Measurements from ENCODE around the gene EFNA3. TPM values are rescaled to one million over a fixed set of nuclear protein-coding genes. Genes with fewer than 3 reads are reported as not detected.
A peak's percentile ranks its signal among the peaks of the same experiment; 100 is the strongest.

The EFNA3 gene, protein sequence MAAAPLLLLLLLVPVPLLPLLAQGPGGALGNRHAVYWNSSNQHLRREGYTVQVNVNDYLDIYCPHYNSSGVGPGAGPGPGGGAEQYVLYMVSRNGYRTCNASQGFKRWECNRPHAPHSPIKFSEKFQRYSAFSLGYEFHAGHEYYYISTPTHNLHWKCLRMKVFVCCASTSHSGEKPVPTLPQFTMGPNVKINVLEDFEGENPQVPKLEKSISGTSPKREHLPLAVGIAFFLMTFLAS
- total RNA-seq, result 0.43 TPM

DNA sequence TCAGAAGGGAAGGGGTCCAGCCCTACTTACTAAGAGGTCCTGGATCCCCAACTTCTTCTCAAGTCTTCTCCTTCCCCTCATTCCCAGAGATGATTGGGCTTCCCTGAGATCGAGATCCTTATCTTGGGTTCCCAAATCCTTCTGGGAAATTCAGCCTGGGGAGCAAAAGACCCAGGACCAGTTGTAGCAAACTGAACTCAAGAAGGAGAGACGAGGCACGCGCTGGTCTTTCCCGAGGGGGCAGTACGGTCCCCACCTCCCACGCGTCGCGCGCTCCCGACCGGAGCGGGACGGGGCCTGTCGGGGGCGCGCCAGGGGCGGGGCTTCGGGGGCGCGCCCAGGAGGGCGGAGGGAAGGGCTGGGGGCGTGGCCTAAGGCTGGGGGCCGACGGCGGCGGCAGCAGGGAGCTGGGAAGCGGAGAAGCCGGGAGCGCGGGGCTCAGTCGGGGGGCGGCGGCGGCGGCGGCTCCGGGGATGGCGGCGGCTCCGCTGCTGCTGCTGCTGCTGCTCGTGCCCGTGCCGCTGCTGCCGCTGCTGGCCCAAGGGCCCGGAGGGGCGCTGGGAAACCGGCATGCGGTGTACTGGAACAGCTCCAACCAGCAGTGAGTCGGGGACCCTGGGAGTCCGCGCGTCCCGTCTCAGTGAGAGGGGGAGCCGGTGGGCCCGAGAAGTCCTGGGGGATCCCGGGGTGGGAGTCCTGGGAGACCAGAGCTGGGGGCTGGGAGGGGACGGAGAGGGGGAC, at the start of gene EFNA3:
EFNA3 (plus strand) TSS at position 369 of the 741 bp plus-strand sequence; CDS start at position 474, 105 bp downstream.
- peak; percentile 86 for ATAC-seq

DNA sequence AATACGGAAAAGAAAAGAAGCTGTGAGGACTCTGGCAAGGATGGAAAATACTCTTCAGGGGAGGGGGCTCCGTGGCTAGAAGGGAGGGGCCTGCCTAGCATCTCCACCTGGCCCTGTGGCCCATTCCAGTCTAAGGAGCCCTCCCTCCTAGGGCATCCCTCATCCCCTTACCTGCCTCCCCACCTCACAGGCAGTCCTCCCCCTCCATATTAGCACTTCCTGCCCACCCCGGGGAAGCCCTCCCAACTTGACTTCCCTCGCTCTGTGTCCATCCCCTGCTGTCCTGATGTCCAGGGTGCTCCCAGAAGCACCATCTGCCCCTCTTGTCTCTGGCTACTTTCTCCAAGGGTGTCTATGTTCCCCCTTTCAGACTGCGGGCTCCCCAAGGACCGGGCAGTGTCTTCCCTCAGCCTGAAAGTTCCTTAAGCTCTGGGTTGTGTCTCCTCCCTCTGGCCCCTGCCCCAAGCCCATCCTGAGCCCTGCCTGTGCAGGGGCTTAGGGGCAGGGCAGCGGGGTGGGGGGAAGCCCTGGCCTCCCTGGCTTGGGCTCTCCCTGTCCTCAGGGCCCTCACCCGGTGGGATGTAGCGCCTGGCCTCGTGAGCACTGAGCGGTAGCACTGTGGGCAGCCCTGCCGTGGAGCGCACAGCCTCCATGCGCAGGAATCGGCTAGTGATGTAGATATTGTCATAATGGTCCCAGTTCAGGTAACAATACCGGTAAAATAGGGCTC, 49.0 kb upstream of the EFNA3 start:
- no peak for DNase-seq (ENCODE audit: low spot score)
- ATAC-seq, result no peak

More for the DNA sequence above, at the start of gene EFNA3:
- peak; percentile 80 for DNase-seq (ENCODE audit: low spot score)

GRCh38 chr1:155030243-155030795, 48.3 kb upstream of the EFNA3 start:
- no peak for DNase-seq (ENCODE audit: low spot score)
- no peak for ATAC-seq

DNA sequence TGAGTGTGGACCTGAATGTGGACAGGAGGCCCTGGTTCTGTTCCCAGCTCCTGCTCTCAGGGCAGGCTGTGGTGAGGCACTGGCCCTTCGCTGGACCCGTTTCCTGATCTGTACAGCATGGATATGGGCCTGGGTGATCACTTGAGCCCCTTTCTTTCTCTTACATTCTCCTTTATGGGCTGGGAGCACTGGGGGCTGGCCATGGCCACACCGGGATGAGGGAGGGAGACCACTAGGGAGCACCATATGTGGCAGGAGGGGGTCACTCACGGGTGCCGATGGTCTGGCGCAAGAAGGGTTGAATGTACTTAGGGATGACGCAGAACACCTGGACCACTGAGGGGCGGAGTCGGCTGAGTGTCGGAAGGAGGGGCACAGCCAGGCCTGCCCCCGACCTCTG, 47.7 kb upstream of the EFNA3 start:
- no peak for ATAC-seq
- DNase-seq (ENCODE audit: low spot score), result no peak

GRCh38 chr1:155032886-155033285, 45.8 kb upstream of the EFNA3 start:
- no peak for DNase-seq (ENCODE audit: low spot score)
- no peak for ATAC-seq

- no peak for ATAC-seq
- DNase-seq (ENCODE audit: low spot score), result no peak
Measured at GRCh38 chr1:155033524-155033923, 45.1 kb upstream of the EFNA3 start, which contains the start of the genes DCST1 and DCST2. TSS of gene DCST1 (plus strand) at chr1:155033824. CDS start at chr1:155034037, 213 bp downstream. TSS of gene DCST2 (minus strand) at chr1:155033781. CDS start at chr1:155033701, 80 bp downstream.

DNA sequence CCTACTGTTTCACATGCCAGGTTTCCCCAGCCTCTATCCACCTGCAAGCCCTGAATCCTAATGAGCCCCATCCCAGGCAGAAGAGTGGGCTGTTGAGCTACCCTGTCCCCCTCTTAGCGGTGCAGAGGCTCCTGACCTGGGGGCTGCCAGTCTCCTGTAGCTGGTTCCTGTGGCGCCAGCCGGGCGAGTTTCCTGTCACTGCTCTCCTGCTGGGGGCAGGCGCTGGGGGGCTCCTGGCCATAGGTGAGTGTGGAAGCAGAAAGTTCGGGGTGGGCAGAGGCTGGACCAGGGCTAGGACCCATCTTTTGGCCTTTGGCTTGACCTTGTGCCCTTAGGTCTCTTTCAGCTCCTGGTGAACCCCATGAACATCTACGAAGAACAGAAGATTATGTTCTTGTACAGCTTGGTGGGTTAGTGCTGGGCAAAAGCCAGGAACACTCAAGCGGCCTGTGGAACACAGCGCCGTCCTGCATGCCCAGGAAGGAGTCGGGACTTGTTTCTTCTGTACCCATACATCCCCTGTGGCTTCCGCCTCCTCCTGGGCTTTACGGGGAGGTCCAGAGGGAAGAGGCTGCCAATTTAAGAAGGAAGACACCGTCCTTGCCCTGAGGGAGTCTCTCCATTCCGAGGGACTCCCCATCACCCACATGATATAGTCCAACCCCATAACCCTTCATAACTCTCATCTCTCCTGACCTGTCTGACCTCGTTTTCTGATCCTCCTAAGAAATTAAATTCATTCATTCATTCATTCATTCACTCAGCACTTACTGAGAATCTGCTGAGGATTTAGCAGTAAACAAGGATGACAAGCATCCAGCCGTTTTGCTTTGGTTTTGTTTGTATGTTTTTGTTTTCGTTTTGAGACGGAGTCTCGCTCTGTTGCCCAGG, 44.1 kb upstream of the EFNA3 start:
- no peak for DNase-seq (ENCODE audit: low spot score)
- no peak for ATAC-seq

GRCh38 chr1:155035936-155036335, 42.7 kb upstream of the EFNA3 start:
- DNase-seq (ENCODE audit: low spot score) (no peak), ATAC-seq (no peak)

DNA sequence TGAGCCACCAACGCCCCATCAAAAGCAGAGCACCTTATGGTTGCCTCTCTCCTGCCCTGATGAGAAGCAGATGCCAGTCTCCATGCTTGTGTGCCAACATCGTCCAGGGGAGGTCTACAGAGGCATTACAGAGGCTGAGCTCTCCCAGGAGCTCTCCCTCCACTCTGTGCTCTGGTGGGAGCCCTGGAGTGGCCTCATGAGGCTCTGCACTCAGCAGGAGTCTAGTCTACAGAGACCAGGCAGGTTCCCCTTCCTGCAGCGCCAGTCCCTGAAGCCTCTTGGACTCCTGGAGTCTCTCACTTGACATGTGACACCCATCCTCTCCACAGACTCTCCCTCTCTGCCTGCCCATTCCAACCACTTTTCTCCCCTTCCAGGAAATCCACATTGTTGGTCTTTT, 41.6 kb upstream of the EFNA3 start:
- no peak for DNase-seq (ENCODE audit: low spot score)
- ATAC-seq, result no peak

GRCh38 chr1:155037851-155038441, 40.7 kb upstream of the EFNA3 start:
- DNase-seq (ENCODE audit: low spot score) (no peak), ATAC-seq (peak; percentile 15)

GRCh38 chr1:155038602-155039307, 39.9 kb upstream of the EFNA3 start:
- peak; percentile 68 for ATAC-seq
- no peak for DNase-seq (ENCODE audit: low spot score)

DNA sequence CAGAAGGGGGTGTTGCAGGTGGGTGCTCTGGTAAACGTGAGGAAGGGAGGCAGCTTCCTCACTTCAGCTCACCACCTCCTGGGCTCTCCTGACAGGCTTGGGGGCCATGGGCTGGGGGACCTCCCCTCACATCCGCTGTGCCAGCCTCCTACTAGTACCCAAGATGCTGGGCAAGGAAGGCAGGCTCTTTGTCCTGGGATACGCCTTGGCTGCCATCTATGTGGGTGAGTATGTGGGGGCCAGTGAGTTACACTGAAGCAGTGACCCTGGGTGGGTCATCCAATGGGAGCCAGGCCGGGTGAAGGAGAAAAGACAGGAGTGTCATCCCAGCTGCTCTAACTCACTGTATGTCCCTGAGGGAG, 39.3 kb upstream of the EFNA3 start:
- ATAC-seq, result no peak
- no peak for DNase-seq (ENCODE audit: low spot score)

DNA sequence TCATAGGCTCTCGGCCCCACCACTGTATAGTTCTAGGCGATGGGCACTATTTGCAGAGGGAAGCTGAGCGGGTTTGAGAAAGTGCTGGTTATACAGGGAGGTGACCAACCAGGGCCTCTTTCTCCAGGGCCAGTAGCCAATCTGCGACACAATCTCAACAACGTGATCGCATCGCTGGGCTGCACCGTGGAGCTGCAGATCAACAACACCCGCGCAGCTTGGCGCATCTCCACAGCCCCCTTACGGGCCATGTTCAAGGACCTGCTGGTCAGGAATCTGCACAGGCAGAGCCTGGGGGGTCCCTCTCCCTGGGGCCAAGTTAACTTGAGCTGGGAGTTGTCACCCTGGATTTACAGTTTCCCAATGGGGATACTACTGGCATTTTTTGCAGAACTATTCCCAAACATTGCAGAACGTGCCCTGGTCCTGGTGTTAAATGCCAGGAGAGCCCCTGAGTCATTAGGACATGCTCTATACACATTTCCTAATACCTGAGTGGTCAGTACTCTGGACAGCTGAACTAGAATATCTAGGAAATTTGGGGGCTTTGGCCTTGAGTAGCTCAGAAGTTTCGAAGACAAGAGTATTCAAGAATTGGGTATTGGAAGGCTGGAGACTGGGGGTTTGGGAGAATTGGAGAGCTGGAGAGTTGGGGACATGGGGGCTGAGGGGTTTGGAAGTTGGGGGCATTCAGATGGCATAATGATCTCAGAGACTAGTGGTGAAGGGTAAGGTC, 38.1 kb upstream of the EFNA3 start:
- ATAC-seq (no peak), DNase-seq (ENCODE audit: low spot score) (no peak)

- ATAC-seq (no peak), DNase-seq (ENCODE audit: low spot score) (no peak)
Measured at GRCh38 chr1:155042789-155043188, 35.8 kb upstream of the EFNA3 start.

- peak; percentile 53 for ATAC-seq
- DNase-seq (ENCODE audit: low spot score), result peak; percentile 68
Measured at GRCh38 chr1:155043301-155043702, 35.3 kb upstream of the EFNA3 start.

- peak; percentile 58 for ATAC-seq
- DNase-seq (ENCODE audit: low spot score), result no peak
Measured at GRCh38 chr1:155043793-155044192, 34.8 kb upstream of the EFNA3 start.

GRCh38 chr1:155044365-155044764, 34.3 kb upstream of the EFNA3 start:
- ATAC-seq (no peak), DNase-seq (ENCODE audit: low spot score) (no peak)

- peak; percentile 86 for DNase-seq (ENCODE audit: low spot score)
- ATAC-seq, result peak; percentile 89
Measured at GRCh38 chr1:155044812-155045657, 33.6 kb upstream of the EFNA3 start.
